Ishikawa (cell line): ENCODE results near the gene IL17RE.

Source experiments
- CEBPB ChIP-seq: IDR thresholded peaks from 2 replicates; pipeline ENCODE4 v1.6.1; 2012
- CREB1 ChIP-seq: IDR thresholded peaks from 2 replicates; pipeline ENCODE4 v1.6.1; 2012; ENCODE audit warnings: low read depth
- EGR1 ChIP-seq: IDR thresholded peaks from 2 replicates; pipeline ENCODE4 v1.6.1; 2012
- EP300 ChIP-seq: IDR thresholded peaks from 2 replicates; pipeline ENCODE4 v1.6.1; 2012; ENCODE audit warnings: borderline replicate concordance
- FOXM1 ChIP-seq: IDR thresholded peaks from 2 replicates; pipeline ENCODE4 v1.6.1; 2012; ENCODE audit warnings: low read depth, borderline replicate concordance
- NFIC ChIP-seq: IDR thresholded peaks from 2 replicates; pipeline ENCODE4 v1.6.1; 2012
- RAD21 ChIP-seq: IDR thresholded peaks from 2 replicates; pipeline ENCODE4 v1.6.1; 2012; ENCODE audit warnings: low read depth
- REST ChIP-seq: IDR thresholded peaks from 2 replicates; pipeline ENCODE4 v1.6.1; 2012; ENCODE audit warnings: low read depth, mild to moderate bottlenecking
- TAF1 ChIP-seq: IDR thresholded peaks from 2 replicates; pipeline ENCODE4 v1.6.1; 2012; ENCODE audit warnings: low read depth, mild to moderate bottlenecking
- TCF12 ChIP-seq: IDR thresholded peaks from 2 replicates; pipeline ENCODE4 v1.6.1; 2012; ENCODE audit warnings: low read depth
- TEAD4 ChIP-seq: IDR thresholded peaks from 2 replicates; pipeline ENCODE4 v1.6.1; 2012
- YY1 ChIP-seq: IDR thresholded peaks from 2 replicates; pipeline ENCODE4 v1.6.1; 2012; ENCODE audit warnings: low read depth
- ZBTB7A ChIP-seq: IDR thresholded peaks from 2 replicates; pipeline ENCODE4 v1.6.1; 2012; ENCODE audit warnings: low read depth
- TF ChIP-seq, protein P1 (sequence below): IDR thresholded peaks from 2 replicates; pipeline ENCODE4 v1.6.1; 2012
- TF ChIP-seq, protein P2 (sequence below): IDR thresholded peaks from 2 replicates; pipeline ENCODE4 v1.6.1; 2012

IL17RE gene

DNA sequence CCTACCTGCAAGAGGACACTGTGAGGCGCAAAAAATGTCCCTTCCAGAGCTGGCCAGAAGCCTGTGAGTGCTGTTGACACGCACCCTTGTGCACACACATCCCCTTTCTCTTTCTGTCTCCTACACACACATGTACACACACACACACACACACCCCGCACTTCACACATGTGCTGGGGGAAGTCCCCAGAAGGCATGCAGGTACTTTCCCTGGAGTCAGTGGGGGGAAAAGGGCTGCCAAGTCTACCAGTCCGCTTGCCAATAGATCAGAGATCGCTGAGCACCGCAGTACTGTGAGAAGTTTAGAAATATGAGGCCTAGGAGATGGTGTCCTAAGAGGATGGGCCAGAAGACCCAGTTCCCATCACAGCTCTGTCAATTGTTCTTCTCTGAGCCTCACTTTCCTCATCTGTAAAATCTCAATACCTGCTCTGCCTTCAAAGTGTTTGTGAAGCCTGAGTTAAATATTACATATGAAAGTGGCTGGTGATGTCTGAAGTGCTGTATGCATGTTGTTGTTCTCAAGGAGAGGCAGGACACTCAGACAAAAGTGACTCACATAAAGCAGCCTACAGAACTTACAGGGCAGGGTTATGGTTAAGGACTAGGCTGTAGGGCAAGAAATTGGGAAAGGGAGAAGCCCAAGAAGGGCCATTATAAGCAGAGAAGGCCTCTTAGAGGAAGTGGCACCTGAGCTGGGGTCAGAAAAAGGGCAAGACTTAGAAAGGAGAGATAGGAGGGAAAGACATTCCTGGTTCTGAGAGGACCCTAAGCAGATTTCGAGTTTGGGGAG, 6.8 kb downstream of the IL17RE start:
- TF ChIP-seq EP300 (no peak), ZBTB7A (no peak), REST (no peak), CREB1 (no peak), RAD21 (no peak), NFIC (no peak), CEBPB (no peak)
- TF ChIP-seq, protein P1, sequence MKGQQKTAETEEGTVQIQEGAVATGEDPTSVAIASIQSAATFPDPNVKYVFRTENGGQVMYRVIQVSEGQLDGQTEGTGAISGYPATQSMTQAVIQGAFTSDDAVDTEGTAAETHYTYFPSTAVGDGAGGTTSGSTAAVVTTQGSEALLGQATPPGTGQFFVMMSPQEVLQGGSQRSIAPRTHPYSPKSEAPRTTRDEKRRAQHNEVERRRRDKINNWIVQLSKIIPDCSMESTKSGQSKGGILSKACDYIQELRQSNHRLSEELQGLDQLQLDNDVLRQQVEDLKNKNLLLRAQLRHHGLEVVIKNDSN, result no peak
- TF ChIP-seq, protein P2, sequence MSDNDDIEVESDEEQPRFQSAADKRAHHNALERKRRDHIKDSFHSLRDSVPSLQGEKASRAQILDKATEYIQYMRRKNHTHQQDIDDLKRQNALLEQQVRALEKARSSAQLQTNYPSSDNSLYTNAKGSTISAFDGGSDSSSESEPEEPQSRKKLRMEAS, result no peak

DNA sequence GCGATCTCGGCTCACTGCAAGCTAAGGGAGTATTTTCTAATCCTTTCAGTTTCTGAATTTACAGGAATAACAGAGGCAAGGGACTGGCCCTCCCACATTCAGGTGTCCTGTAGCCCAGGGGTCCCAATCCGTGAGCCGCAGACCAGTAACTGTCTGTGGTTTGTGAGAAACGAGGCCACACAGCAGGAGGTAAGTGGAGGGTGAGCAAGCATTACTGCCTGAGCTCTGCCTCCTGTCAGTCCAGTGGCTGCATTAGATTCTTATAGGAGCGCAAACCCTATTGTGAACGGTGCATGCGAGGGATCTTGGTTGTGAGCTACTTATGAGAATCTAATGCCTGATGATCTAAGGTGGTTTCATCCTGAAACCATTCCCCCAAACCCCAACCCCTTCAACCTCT, 9.2 kb downstream of the IL17RE start:
- TF ChIP-seq, protein P1, result no peak
- TF ChIP-seq CREB1 (no peak), YY1 (no peak), NFIC (no peak), REST (no peak), EP300 (no peak), CEBPB (no peak), TEAD4 (no peak), FOXM1 (no peak), EGR1 (no peak), RAD21 (no peak), TCF12 (no peak), TAF1 (no peak), ZBTB7A (no peak)
- TF ChIP-seq, protein P2, result no peak

GRCh38 chr3:9912294-9912935, 9.8 kb downstream of the IL17RE start:
- TF ChIP-seq RAD21, result no peak
- no peak for TF ChIP-seq TEAD4
- TF ChIP-seq EP300, result no peak
- TF ChIP-seq, protein P1, result no peak
- TF ChIP-seq YY1, result no peak
- no peak for TF ChIP-seq TAF1
- TF ChIP-seq NFIC, result no peak
- TF ChIP-seq CREB1, result no peak
- TF ChIP-seq CEBPB, result no peak
- TF ChIP-seq FOXM1, result no peak
- TF ChIP-seq, protein P2, result no peak
- no peak for TF ChIP-seq REST
- no peak for TF ChIP-seq ZBTB7A
- no peak for TF ChIP-seq EGR1
